Measurements from ENCODE around the gene ZFYVE27.

ZFYVE27 gene

DNA sequence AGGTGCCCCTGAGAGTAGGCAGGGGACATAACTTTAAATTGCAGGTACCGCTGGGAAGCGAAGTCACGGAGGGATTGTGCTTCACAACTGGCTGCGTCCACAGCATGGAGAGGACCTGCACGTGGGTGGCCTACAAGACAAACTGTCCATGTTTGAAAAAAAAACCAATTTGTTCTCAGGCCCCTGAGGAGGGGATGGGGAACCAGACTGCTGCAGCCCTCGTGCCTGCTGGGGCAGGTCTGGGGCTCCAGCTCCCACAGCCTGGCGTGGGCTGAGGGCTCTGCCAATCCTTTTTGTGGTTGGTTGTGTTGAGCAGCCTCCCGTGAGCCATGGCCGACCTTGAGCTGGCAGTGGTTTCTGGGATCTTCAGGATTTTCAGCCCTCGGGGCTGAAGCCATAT, 25.1 kb downstream of the ZFYVE27 start:
- TF ChIP-seq, protein P1, sequence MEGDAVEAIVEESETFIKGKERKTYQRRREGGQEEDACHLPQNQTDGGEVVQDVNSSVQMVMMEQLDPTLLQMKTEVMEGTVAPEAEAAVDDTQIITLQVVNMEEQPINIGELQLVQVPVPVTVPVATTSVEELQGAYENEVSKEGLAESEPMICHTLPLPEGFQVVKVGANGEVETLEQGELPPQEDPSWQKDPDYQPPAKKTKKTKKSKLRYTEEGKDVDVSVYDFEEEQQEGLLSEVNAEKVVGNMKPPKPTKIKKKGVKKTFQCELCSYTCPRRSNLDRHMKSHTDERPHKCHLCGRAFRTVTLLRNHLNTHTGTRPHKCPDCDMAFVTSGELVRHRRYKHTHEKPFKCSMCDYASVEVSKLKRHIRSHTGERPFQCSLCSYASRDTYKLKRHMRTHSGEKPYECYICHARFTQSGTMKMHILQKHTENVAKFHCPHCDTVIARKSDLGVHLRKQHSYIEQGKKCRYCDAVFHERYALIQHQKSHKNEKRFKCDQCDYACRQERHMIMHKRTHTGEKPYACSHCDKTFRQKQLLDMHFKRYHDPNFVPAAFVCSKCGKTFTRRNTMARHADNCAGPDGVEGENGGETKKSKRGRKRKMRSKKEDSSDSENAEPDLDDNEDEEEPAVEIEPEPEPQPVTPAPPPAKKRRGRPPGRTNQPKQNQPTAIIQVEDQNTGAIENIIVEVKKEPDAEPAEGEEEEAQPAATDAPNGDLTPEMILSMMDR (conservative IDR thresholded peaks at IDR 0.05), result no peak
- no peak for TF ChIP-seq ZFX (IDR thresholded peaks at IDR 0.05)
- H3K27ac ChIP-seq, result no peak overlapping the region

DNA sequence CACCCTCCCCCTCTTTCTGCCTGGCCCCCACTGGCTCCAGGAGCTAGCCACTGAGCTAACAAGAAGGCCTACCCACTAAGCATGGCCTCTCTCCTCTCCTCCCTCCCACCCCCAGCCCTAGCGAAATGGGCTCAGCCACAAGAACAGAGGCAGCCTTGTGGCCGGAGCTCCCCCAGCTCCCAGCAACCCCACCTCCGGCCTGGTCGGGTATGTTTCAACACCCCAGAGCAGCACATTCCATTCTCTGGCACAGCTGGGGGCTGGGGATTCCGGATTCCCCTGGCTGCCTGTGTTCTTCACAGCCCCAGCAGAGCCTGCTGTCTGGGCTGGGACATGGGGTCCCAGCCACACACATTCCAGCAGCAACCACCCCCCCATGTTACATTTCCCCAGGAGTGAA, 25.9 kb downstream of the ZFYVE27 start:
- H3K27ac ChIP-seq, result no peak overlapping the region

DNA sequence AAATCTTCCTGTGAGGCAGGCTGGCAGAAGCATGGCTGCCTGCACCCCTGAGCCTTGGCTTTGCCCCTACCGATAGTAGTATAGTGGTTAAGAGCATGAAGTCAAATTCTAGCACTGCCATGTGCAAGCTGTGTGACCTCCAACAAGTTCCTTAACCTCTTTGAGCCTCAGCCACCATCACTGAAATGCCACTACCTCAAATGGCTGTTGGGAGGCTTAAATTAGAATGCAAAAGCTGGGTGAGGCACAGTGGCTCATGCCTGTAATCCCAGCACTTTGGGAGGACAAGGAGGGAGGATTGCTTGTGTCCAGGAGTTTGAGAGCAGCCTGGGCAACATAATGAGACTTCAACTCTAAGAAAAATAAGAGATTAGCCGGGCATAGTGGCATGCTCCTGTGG, 26.5 kb downstream of the ZFYVE27 start:
- TF ChIP-seq, protein P1 (conservative IDR thresholded peaks at IDR 0.05), result no peak
- no peak for TF ChIP-seq ZFX (IDR thresholded peaks at IDR 0.05)
- no peak overlapping the region for H3K27ac ChIP-seq

More for the DNA sequence above, 25.9 kb downstream of the ZFYVE27 start:
- TF ChIP-seq, protein P1 (conservative IDR thresholded peaks at IDR 0.05), result no peak
- TF ChIP-seq ZFX (IDR thresholded peaks at IDR 0.05), result no peak

DNA sequence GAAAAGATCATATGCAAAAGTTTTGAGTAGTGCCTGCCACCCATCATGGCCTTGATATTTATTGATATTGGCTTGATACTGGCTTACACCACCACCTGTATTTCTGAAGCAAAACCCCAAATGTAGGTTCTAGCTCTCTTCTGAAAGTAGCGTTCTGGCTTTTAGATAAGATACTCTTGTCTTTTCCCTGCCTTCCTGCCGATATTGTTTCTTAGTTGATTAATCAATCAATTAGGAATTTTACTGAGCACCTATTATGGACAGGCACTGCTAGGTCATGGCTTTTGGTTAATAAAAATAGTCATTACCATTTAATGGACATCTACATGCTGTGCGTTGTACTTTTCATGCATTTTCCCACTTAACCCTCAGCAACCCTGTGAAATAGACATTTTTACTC, 27.0 kb downstream of the ZFYVE27 start:
- TF ChIP-seq, protein P1 (conservative IDR thresholded peaks at IDR 0.05), result no peak
- no peak for TF ChIP-seq ZFX (IDR thresholded peaks at IDR 0.05)
- H3K27ac ChIP-seq, result no peak overlapping the region

DNA sequence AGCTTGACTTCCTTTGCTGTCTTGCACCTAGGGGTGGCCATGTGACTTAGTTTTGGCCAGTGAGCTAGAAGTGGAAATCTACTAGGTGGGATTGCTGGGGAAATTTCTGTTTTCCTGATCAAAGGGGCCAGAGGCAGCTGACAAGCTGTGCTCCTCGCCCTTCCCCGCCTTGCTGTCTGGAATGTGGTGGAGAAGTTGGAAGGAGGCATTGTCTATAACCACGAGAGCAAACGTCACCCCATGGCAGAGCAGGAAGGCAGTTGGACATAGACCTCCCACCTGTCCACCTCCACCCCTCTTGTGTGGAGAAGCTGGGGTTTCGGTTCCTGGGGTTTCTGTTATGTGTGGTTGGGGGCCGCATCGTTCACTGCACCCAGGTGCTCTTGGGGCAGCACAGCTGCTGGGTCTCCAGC, 27.6 kb downstream of the ZFYVE27 start:
- TF ChIP-seq, protein P1 (conservative IDR thresholded peaks at IDR 0.05), result no peak
- TF ChIP-seq ZFX (IDR thresholded peaks at IDR 0.05), result no peak
- H3K27ac ChIP-seq, result no peak overlapping the region

DNA sequence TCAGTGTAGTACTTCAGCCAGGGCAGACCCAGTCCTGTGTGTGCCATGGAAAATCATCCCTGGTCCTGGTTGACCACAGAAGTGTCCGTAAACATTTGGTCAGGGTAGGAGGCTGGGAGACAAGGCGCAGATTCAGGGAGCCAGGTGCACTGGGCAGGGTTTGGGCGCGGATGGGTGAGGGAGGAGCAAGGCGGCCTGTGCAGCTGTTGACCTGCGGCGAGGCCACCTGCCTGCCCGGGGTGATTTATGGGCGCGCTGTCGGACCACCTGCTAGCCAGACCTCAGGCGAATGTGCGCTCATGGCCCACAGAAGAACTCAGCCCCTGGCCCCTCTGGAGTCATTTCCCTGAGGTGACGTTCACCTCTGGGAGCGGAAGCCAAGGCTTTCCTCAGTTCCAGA, 28.3 kb downstream of the ZFYVE27 start:
- TF ChIP-seq, protein P1 (conservative IDR thresholded peaks at IDR 0.05), result no peak
- no peak for TF ChIP-seq ZFX (IDR thresholded peaks at IDR 0.05)
- no peak overlapping the region for H3K27ac ChIP-seq

DNA sequence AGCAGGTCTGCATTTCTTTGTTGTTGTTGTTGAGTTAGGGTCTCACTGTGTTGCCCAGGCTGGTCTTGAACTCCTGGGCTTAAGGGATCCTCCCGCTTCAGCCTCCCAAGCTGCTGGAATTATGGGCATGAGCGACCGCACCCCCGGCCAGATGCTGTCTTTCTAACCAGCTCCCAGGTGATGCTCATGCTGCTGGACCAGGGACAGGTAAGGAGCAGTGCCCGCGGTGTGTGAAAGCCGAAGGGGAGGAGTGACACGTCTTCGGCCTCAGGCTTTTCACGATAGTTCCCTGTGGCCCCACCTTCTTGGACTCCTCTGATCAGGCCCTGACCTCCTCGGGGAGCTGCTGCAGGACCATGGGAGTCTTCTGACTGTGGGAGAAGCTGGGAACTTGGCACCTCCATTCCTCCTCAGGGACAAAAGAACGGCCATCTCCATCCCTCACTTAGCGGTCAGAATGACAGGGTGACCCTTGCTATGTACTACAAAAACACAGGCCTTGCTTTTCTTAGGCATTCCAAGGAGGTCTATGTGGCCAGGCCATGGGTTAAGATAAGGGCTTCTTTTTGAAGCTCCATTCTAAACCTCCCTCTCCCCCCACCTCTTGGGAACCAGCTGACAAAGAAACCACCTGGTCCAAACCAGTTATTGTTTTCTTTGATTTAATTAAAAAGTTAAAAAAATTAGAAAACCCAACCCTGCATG, 29.3 kb downstream of the ZFYVE27 start:
- TF ChIP-seq, protein P1 (conservative IDR thresholded peaks at IDR 0.05), result no peak
- no peak for TF ChIP-seq ZFX (IDR thresholded peaks at IDR 0.05)

More for the DNA sequence above, 29.3 kb downstream of the ZFYVE27 start:
- H3K27ac ChIP-seq, result no peak overlapping the region
